VCaP (cell line): ENCODE data around the gene ADCK2.
A peak's percentile ranks its signal among the peaks of the same experiment; 100 is the strongest.
"Not testable (repeated sequence)": the region's sequence is repeated elsewhere in the genome, so short reads cannot be mapped to it uniquely, and the experiment has no call there.

Source experiments
- H3K27ac ChIP-seq: fragments of 450-650 bp; 2 replicates; pipeline ENCODE4 v1.5.1; 2017
- TF ChIP-seq, protein P1 (sequence below): fragments of 450-650 bp; conservative IDR thresholded peaks from 2 replicates; pipeline ENCODE4 v1.5.1; 2017; ENCODE audit warnings: mild to moderate bottlenecking, moderate library complexity

Gene ADCK2

DNA sequence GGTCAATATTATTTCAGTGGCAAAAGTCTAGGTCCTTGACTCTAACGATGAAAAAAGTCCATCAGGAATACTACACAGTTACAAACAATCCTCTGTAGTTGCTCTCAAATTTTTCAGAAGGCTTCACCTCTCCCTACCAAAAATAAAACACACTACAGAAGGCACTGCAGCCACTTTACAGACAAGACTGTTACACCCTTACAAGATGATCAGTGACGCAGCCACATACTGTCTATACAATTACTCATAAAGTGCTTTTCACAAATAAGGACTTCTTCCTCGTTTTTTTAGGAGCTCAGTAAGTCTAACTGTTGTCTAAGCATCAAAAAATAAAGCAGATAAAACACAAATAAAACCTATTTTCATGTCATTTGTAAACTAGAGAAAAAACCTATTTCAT is 50.8 kb downstream of the ADCK2 start:
- TF ChIP-seq, protein P1, sequence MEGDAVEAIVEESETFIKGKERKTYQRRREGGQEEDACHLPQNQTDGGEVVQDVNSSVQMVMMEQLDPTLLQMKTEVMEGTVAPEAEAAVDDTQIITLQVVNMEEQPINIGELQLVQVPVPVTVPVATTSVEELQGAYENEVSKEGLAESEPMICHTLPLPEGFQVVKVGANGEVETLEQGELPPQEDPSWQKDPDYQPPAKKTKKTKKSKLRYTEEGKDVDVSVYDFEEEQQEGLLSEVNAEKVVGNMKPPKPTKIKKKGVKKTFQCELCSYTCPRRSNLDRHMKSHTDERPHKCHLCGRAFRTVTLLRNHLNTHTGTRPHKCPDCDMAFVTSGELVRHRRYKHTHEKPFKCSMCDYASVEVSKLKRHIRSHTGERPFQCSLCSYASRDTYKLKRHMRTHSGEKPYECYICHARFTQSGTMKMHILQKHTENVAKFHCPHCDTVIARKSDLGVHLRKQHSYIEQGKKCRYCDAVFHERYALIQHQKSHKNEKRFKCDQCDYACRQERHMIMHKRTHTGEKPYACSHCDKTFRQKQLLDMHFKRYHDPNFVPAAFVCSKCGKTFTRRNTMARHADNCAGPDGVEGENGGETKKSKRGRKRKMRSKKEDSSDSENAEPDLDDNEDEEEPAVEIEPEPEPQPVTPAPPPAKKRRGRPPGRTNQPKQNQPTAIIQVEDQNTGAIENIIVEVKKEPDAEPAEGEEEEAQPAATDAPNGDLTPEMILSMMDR = no peak
- H3K27ac ChIP-seq = no peak overlapping the region

DNA sequence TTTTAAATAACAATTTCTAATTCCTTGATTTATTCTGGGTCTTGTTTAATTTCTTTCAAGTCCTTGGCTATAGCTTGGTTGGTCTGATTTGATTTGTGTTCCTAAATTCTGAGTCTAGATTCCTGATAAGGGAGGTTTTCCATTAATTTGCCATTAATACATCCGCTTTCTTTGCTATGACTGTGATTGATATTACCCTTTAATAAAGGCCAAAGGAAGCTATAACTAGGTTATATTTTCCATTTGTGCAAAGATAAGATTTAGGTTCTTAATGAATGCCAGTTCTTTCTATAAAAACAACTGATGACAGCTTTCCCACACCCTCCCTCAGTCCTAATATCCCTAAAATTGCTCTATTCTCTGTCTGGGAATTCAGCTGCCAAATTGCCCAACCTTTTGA is 52.0 kb downstream of the ADCK2 start:
- no peak overlapping the region for H3K27ac ChIP-seq
- TF ChIP-seq, protein P1 = no peak

DNA sequence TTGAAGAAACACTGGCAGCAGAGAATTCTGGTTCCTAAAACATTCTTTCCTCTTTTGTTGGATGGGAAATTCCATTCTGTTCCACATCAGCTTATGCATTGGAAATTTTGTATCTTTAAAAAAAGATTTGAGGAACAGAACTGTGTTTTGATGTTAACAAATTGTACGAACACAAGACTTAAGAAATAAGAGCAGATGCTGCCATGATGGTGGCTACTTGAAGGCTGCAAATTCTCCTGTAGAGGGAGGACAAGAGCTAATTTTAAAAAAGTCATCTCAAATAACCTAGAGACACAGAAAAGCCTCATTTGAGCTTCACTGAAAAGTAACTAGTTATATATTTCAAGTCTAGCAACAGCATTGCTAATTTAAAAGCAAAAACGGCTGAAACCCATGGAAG is 53.5 kb downstream of the ADCK2 start:
- H3K27ac ChIP-seq = no peak overlapping the region
- TF ChIP-seq, protein P1 = peak; percentile 69

DNA sequence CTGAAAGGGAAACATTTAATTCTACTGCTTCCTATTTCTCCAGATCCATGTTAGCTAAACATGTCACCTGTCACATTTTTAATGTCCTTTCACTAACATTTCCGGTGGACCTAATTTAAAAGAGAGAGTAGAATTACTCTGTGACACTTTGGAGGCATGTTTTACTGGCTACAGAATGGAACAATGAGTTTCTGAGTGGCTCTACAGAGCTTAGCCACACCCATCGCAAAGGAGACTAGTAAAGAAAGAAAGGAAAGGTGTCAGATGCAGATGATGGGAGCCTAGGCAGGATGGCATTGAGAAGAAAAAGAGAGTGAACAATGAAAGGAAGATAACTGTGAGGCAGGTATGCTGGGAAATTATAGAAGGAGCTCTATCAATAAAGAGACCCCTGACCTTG is 59.7 kb downstream of the ADCK2 start:
- TF ChIP-seq, protein P1 = no peak
- no peak overlapping the region for H3K27ac ChIP-seq

DNA sequence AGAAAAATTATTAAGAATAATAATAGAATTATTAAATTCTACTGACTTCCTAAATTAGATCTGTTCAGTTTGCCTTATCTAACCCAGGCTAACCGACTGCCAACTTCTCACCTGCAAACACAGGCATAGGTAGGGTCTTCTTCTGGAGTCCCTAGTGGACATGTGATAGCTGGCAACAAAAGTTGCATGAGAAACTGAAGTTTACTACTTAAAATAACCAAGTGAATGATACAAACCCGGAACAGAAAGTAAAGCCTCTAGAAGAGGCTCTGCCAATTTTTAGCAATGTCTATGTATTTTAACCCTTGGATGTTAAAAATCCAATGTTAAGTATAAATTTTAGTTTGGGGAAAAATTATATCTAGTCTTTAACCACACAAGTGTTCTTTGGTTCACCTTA is 61.4 kb downstream of the ADCK2 start:
- TF ChIP-seq, protein P1 = peak; percentile 5; the same call in 1 of the 2 replicates
- H3K27ac ChIP-seq = no peak overlapping the region

DNA sequence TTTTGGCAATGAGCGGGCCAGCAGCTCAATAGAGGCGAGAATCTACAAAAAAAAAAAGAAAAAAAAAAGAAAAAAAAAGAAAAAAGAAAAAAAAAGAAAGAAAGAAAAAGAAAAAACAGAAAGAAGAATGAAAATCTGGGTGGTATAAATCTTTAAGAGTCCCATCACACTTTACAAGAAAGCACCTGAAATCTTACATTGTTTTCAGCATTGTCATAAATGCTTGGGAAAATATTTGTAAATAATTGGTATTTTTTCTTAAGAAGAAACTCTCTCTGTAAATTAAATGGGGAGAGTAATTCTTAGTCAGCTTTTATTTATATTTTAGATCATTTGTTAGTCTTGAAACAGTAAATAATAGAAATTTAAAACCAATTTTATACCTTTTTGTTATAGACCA is 62.0 kb downstream of the ADCK2 start:
- TF ChIP-seq, protein P1 = no peak
- H3K27ac ChIP-seq = no peak overlapping the region

DNA sequence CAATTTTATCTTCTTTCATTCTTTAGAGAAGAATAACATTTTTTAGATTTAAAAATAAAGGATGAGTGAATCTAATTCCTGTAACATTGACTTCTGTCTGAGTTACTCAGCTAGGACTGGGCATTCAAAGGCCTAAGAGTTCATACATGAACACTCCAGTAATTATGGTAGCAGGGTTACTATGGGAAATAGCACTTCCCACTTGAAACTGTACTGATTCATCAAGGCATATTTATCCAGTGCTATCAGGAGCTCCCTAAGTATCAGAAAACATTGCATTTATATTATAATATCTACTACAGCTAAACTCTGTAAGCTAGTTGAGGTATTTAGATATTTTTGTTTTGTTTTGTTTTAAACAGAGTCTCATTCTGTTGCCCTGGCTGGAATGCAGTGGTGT is 65.5 kb downstream of the ADCK2 start:
- TF ChIP-seq, protein P1 = no peak
- no peak overlapping the region for H3K27ac ChIP-seq

DNA sequence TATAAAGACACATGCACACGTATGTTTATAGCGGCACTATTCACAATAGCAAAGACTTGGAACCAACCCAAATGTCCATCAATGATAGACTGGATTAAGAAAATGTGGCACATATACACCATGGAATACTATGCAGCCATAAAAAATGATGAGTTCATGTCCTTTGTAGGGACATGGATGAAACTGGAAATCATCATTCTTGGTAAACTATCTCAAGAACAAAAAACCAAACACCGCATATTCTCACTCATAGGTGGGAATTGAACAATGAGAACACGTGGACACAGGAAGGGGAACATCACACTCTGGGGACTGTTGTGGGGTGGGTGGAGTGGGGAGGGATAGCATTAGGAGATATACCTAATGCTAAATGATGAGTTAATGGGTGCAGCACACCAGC is 70.5 kb downstream of the ADCK2 start:
- H3K27ac ChIP-seq = not testable (repeated sequence)
